Adrenal gland (tissue), 12 donors: ENCODE data around the gene USP7. TPM values are rescaled to one million over a fixed set of nuclear protein-coding genes. Genes with fewer than 3 reads are reported as not detected.

ENCODE experiments used
- DNase-seq, 7 donors: peaks; one replicate each; pipeline ENCODE4 v3.0.0-alpha.2; 2019 to 2020
- H3K27ac ChIP-seq, 5 donors: fragments of 200-600 bp; sonication (generic) in 4 of 5; 1 replicate in 3 of 5; 2 replicates in 2 of 5; pipeline versions ENCODE4 v1.5.1 to v1.8.0; 2016 to 2020; ENCODE audit warnings: mild to moderate bottlenecking in 1 of 5
- H3K27me3 ChIP-seq: fragments of 200-600 bp; 2 replicates; pipeline ENCODE4 v1.8.0; 2021
- H3K36me3 ChIP-seq, 2 donors: fragments of 200-600 bp; replicated peaks in 1 of 2; 1 replicate in 1 of 2; 2 replicates in 1 of 2; pipeline versions ENCODE4 v1.5.1 to v1.8.0; 2018 to 2022
- H3K4me1 ChIP-seq, 2 donors: fragments of 200-600 bp; replicated peaks in 1 of 2; 1 replicate in 1 of 2; 2 replicates in 1 of 2; pipeline versions ENCODE4 v1.5.1 to v1.8.0; 2018 to 2021
- H3K4me3 ChIP-seq, 4 donors: fragments of 200-600 bp; sonication (generic) in 3 of 4; one replicate each; pipeline ENCODE4 v1.5.1; 2016 to 2018
- H3K9me3 ChIP-seq, 3 donors: fragments of 200-600 bp; sonication (generic) in 1 of 3; replicated peaks in 1 of 3; 1 replicate in 2 of 3; 2 replicates in 1 of 3; pipeline versions ENCODE4 v1.5.1 to v1.8.0; 2016 to 2021
- CTCF ChIP-seq, 6 experiments: fragments of 450-650 bp in 4 of 6; fragments of 200-600 bp in 2 of 6; sonication (generic) in 1 of 6; IDR thresholded peaks; 1 replicate in 5 of 6; 2 replicates in 1 of 6; pipeline versions ENCODE4 v1.5.1 to v1.8.0; 2016 to 2021; ENCODE audit warnings: antibody characterized with exemption in 6 of 6, mild to moderate bottlenecking in 2 of 6, moderate library complexity in 1 of 6
- POLR2A ChIP-seq, 2 donors: fragments of 450-650 bp; IDR thresholded peaks; one replicate each; pipeline ENCODE4 v1.6.1; 2017; ENCODE audit warnings: antibody characterized with exemption in 2 of 2, mild to moderate bottlenecking in 2 of 2, moderate library complexity in 1 of 2
- WGBS, 4 donors: extraction: QIAGEN DNeasy Blood & Tissue Kit in 2 of 4; methylation state at CpG; one replicate each; pipeline versions ENCODE4 v1.1.5 to v1.1.7; 2013 to 2017; 5-methylcytosine and 5-hydroxymethylcytosine counted together
- intact Hi-C, 2 donors: fragments of 100-400 bp; cut with DNase I; formaldehyde crosslinking; loops; one replicate each; pipeline versions ENCODE4 v1.14.1 to v1.15.0; 2022 to 2023
- polyA plus RNA-seq, 3 donors: library from polyadenylated mRNA; stranded (reverse); fragments of 200-250 nt in 2 of 3; fragments of 350-450 nt in 1 of 3; fragmentation: Illumina TruSeq in 1 of 3; extraction: RNeasy Lipid Tissue Mini Kit (QIAGEN cat#74804) in 1 of 3; gene quantifications; one replicate each; pipeline ENCODE4 v1.2.3, GENCODE V29; 2013 to 2014
- total RNA-seq, 9 donors: library from RNA; depleted of rRNA in 4 of 9; stranded (reverse); fragments of >200 nt in 4 of 9; fragments of 120-200 nt in 1 of 9; fragmentation: NEBNext Ultra II Directional in 1 of 9; extraction: Animal tissue kit (Norgen Biotek cat#: 25700) in 1 of 9; gene quantifications; one replicate each; pipeline versions ENCODE4 v1.1.0 to v1.2.4, GENCODE V29; 2013 to 2023
- donor health status: healthy with polysubstance abuse.
- donor health status: Bipolar disorder and iron deficiency.
- donor health status: DM: yes; HTN: yes; CAD: no.
- donor health status: DM: no; HTN: no; CAD: no.
- donor health status: DM: no; HTN: no; CAD: no.
- donor health status: DM: yes; HTN: yes; CAD: no.

The USP7 gene
- total and polyA plus RNA-seq, 12 donors = 23.7 to 121 (median 68.2) TPM

- Histone ChIP-seq H3K4me1 (peaks cover 4 to 34% of the 10 kb centered on the region in 2 donors), H3K9me3 (no peaks in the 10 kb centered on the region), H3K27ac (peak overlapping the region in 3 of 5 donors; percentile 41 to 49 (median 44)), H3K36me3 (peaks cover 0 to 39% of the 10 kb centered on the region in 2 donors), H3K4me3 (no peak overlapping the region), H3K27me3 (no peaks in the 10 kb centered on the region)
- intact Hi-C loops = no loop called here
- TF ChIP-seq CTCF (IDR thresholded peaks at IDR 0.05) (peak in 1 of 6 experiments; percentile 3), POLR2A (IDR thresholded peaks at IDR 0.05) (no peak)
- WGBS, 4 donors = 19 to 44% (median 40%) methylated on average over 4 of the region's 4 CpGs
- DNase-seq = peak; percentile 67 to 89 (median 79)
These were observed 39.5 kb downstream of the USP7 start for GRCh38 chr16:8924214-8924613.

DNA sequence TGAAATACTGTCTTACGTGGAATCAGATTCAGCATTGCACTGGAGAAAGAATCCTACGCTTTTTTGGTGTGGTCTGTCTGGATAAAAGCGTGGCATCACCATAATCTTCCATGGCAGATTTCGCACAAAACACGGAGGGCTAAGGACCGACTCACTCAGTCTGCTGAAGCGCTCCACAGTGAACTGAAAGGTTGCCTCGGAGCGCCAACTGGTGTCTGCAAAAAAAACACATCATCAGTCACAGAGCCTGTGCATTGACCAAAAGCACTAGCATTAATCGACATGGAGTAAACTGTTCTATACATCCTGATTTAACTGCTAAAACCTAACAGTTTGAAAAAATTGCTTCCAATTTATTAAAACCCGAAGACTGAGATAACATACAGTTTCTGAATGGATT lies 40.5 kb downstream of the USP7 start:
- Histone ChIP-seq H3K36me3 (peaks cover 0 to 49% of the 10 kb centered on the region in 2 donors), H3K4me1 (peaks cover 4 to 36% of the 10 kb centered on the region in 2 donors), H3K27me3 (no peaks in the 10 kb centered on the region), H3K4me3 (no peak overlapping the region), H3K27ac (peak overlapping the region in 2 of 5 donors; percentile 44 to 49), H3K9me3 (no peaks in the 10 kb centered on the region)
- TF ChIP-seq POLR2A (IDR thresholded peaks at IDR 0.05) (no peak), CTCF (IDR thresholded peaks at IDR 0.05) (no peak)
- 53 to 60% (median 57%) methylated on average over 11 of the region's 11 CpGs for WGBS, 4 donors
- peak in 1 of 7 donors; percentile 30 for DNase-seq
- intact Hi-C loops = no loop called here

DNA sequence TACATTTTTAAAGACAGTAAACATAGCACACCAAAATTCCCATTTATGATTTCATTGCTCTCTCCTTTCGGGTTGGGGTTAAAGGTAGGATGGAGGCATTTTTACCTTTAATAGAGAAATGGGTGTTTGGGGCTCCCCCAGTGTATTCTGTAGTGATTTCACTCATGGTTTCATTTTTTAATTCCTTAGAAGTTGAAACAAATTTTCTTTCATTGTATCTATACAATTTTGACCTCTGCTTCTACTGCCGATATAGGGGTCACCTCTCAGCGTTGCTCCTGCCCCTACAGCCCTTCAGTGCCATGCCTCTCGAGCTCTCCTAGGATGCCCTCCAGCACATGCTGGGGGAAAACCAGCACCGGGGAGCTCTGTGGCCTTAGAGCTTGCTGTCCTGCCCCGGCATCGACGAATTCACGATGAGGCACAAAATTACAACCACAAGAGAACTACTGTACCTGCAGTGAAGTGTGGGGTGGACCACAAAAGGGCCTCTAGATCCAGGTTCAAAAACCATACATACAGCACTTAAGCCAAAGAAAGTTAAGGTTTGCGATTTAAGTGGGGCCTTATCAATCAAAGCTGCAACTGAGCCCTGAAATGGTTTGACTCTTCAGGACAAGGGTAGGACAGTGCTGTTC lies 42.2 kb downstream of the USP7 start:
- Histone ChIP-seq H3K4me1 (peaks cover 4 to 36% of the 10 kb centered on the region in 2 donors), H3K9me3 (no peaks in the 10 kb centered on the region), H3K36me3 (peaks cover 0 to 49% of the 10 kb centered on the region in 2 donors), H3K4me3 (no peak overlapping the region), H3K27me3 (no peaks in the 10 kb centered on the region), H3K27ac (peak overlapping the region in 2 of 5 donors; percentile 16 to 32)
- 87 to 90% (median 88%) methylated on average over 10 of the region's 10 CpGs for WGBS, 4 donors
- TF ChIP-seq POLR2A (IDR thresholded peaks at IDR 0.05) = no peak
- no peak for TF ChIP-seq CTCF (IDR thresholded peaks at IDR 0.05)
- DNase-seq = no peak
- intact Hi-C loops = no loop called here

GRCh38 chr16:8920645-8921346 lies 42.9 kb downstream of the USP7 start:
- Histone ChIP-seq H3K27ac (peak overlapping the region in 4 of 5 donors; percentile 10 to 52 (median 34)), H3K4me1 (peaks cover 4 to 36% of the 10 kb centered on the region in 2 donors), H3K36me3 (peaks cover 0 to 54% of the 10 kb centered on the region in 2 donors), H3K9me3 (no peaks in the 10 kb centered on the region), H3K4me3 (no peak overlapping the region), H3K27me3 (no peaks in the 10 kb centered on the region)
- TF ChIP-seq POLR2A (IDR thresholded peaks at IDR 0.05) (no peak), CTCF (IDR thresholded peaks at IDR 0.05) (no peak)
- 42 to 58% (median 46%) methylated on average over 6 of the region's 6 CpGs for WGBS, 4 donors
- intact Hi-C loops = no loop called here
- DNase-seq = no peak
